DOHH2 (cell line): Measurements from ENCODE around the gene CA14.

Source experiments
- EZH2phosphoT487 ChIP-seq: fragments of 200-600 bp; sonication (generic); IDR thresholded peaks from 2 replicates; pipeline ENCODE4 v1.6.1; 2017; ENCODE audit warnings: borderline replicate concordance, mild to moderate bottlenecking, antibody characterized with exemption, low read length, moderate library complexity, mixed read lengths
- TF ChIP-seq, protein P1 (sequence below): fragments of 200-600 bp; sonication (generic); IDR thresholded peaks from one replicate; pipeline ENCODE4 v1.5.1; 2014; ENCODE audit warnings: antibody characterized with exemption, mild to moderate bottlenecking, low read depth, low read length; ENCODE audit not compliant: poor library complexity, severe bottlenecking

DNA sequence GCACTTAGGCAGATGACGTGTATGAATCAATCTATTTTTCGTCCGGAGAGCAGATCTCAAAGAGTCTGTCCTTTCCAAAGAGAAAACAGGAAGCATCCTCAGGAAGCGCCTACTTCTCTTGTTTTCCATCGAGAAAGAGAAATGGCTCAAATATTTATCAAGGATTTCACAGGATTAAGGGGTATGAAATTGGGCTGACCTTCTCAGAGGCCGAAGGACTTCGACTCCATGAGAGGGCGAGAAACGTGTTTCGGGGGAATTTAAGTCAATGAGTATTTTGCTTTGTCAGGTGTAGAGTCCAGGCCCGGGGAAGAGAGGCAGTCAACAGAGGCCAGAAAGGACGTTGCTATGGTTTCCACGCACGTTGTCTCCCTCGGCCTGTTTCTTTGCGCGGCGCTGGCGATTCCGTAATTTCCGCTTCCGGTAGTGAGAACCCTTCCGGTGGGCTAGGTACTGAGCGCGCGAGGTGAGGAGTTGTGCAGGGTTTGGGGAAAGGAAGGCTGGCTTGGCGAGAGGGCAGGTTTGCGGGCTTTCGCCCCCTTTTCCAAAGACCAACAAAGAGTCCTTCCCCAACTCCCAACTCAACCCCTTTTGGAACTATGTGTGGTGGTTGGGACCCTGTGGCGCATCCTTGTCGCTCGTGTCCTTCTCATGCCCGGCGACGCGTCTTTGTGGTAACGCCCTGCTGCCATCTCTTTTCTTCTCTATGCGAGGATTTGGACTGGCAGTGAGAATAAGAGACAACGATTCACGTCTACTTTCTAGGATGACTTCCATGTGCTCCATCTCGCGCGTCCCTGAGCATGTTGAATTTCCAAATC, 36.1 kb downstream of the CA14 start, which contains the start of gene MRPS21:
- TF ChIP-seq, protein P1, sequence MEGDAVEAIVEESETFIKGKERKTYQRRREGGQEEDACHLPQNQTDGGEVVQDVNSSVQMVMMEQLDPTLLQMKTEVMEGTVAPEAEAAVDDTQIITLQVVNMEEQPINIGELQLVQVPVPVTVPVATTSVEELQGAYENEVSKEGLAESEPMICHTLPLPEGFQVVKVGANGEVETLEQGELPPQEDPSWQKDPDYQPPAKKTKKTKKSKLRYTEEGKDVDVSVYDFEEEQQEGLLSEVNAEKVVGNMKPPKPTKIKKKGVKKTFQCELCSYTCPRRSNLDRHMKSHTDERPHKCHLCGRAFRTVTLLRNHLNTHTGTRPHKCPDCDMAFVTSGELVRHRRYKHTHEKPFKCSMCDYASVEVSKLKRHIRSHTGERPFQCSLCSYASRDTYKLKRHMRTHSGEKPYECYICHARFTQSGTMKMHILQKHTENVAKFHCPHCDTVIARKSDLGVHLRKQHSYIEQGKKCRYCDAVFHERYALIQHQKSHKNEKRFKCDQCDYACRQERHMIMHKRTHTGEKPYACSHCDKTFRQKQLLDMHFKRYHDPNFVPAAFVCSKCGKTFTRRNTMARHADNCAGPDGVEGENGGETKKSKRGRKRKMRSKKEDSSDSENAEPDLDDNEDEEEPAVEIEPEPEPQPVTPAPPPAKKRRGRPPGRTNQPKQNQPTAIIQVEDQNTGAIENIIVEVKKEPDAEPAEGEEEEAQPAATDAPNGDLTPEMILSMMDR = no peak
- TF ChIP-seq EZH2phosphoT487 = no peak
